ENCODE results near the gene SCGB1C1.

DNA sequence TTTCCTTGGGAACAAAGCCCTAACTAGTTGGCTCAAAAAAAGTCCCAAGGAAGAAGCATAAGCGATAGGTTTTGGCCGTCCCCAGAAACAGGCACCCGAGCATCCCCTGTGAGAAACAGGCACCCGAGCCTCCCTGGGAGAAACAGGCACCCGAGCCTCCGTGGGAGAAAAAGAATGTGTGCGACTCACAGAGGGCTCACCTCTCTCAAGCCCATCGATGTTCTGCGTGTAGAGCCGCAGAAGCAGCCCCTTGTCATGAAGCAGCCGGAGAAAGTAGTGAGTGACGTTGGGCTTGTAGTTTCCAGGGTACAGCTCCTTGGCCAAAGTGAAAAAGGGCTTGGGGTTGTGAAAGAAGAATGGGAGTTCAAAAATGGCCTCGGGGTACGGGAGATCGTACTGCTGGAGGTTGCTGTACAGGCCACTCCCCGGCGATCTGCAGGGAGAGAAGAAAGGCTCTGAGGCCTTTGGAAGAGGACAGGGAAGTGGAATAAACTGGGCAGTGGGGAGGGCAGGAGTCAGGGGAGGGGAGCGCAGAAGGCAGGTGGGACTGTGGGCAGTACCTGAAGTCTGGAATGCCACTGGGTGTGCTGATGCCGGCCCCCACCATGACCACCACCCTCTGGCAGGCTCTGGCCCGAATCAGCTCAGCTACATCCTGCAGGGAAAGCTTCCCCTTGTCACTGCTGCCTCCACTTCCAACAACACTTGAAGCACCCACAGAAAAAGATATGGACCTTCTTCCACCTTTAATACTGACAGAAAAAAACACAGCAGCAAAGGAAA, 40.1 kb downstream of the SCGB1C1 start:
- TF ChIP-seq GABPA (IDR thresholded peaks at IDR 0.05; ENCODE audit: low read depth) (no peak), POLR2AphosphoS5 (IDR thresholded peaks at IDR 0.05; ENCODE audit: low read depth) (no peak), SPI1 (IDR thresholded peaks at IDR 0.05; ENCODE audit: borderline replicate concordance, low read depth) (no peak)
- TF ChIP-seq, protein P1, sequence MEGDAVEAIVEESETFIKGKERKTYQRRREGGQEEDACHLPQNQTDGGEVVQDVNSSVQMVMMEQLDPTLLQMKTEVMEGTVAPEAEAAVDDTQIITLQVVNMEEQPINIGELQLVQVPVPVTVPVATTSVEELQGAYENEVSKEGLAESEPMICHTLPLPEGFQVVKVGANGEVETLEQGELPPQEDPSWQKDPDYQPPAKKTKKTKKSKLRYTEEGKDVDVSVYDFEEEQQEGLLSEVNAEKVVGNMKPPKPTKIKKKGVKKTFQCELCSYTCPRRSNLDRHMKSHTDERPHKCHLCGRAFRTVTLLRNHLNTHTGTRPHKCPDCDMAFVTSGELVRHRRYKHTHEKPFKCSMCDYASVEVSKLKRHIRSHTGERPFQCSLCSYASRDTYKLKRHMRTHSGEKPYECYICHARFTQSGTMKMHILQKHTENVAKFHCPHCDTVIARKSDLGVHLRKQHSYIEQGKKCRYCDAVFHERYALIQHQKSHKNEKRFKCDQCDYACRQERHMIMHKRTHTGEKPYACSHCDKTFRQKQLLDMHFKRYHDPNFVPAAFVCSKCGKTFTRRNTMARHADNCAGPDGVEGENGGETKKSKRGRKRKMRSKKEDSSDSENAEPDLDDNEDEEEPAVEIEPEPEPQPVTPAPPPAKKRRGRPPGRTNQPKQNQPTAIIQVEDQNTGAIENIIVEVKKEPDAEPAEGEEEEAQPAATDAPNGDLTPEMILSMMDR (IDR thresholded peaks at IDR 0.05; ENCODE audit: insufficient read depth, low read length): no peak
- TF ChIP-seq, protein P2, sequence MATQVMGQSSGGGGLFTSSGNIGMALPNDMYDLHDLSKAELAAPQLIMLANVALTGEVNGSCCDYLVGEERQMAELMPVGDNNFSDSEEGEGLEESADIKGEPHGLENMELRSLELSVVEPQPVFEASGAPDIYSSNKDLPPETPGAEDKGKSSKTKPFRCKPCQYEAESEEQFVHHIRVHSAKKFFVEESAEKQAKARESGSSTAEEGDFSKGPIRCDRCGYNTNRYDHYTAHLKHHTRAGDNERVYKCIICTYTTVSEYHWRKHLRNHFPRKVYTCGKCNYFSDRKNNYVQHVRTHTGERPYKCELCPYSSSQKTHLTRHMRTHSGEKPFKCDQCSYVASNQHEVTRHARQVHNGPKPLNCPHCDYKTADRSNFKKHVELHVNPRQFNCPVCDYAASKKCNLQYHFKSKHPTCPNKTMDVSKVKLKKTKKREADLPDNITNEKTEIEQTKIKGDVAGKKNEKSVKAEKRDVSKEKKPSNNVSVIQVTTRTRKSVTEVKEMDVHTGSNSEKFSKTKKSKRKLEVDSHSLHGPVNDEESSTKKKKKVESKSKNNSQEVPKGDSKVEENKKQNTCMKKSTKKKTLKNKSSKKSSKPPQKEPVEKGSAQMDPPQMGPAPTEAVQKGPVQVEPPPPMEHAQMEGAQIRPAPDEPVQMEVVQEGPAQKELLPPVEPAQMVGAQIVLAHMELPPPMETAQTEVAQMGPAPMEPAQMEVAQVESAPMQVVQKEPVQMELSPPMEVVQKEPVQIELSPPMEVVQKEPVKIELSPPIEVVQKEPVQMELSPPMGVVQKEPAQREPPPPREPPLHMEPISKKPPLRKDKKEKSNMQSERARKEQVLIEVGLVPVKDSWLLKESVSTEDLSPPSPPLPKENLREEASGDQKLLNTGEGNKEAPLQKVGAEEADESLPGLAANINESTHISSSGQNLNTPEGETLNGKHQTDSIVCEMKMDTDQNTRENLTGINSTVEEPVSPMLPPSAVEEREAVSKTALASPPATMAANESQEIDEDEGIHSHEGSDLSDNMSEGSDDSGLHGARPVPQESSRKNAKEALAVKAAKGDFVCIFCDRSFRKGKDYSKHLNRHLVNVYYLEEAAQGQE (IDR thresholded peaks at IDR 0.05; ENCODE audit: insufficient replicate concordance, low read depth): no peak

All from HL-60 (cell line).